Measurements from ENCODE around the gene CYTH2. TPM values are rescaled to one million over a fixed set of nuclear protein-coding genes. Genes with fewer than 3 reads are reported as not detected.

CYTH2 gene
- total RNA-seq, 1 donor from 2014 or later, result 248 TPM

GRCh38 chr19:48446579-48446978 is 22.6 kb upstream of the CYTH2 start:
- H3K27ac Mint-ChIP-seq, result peak overlapping the region; percentile 96
- H3K36me3 Mint-ChIP-seq (ENCODE audit: insufficient read depth), result peaks cover 11% of the 10 kb centered on the region
- no peaks in the 10 kb centered on the region for H3K27me3 Mint-ChIP-seq
- H3K9me3 Mint-ChIP-seq (ENCODE audit: low read depth), result no peaks in the 10 kb centered on the region
- no peak for TF ChIP-seq CTCF (IDR thresholded peaks at IDR 0.05; ENCODE audit: unreplicated experiment)
- no peak for DNase-seq (ENCODE audit: low spot score, unreplicated experiment)
- H3K4me3 Mint-ChIP-seq (ENCODE audit: low read depth), result peak overlapping the region; percentile 94
- H3K4me1 Mint-ChIP-seq (ENCODE audit: low read depth), result peaks cover 13% of the 10 kb centered on the region

GRCh38 chr19:48448563-48448962 is 20.6 kb upstream of the CYTH2 start:
- no peaks in the 10 kb centered on the region for H3K9me3 Mint-ChIP-seq (ENCODE audit: low read depth)
- peaks cover 13% of the 10 kb centered on the region for H3K4me1 Mint-ChIP-seq (ENCODE audit: low read depth)
- no peak overlapping the region for H3K4me3 Mint-ChIP-seq (ENCODE audit: low read depth)
- TF ChIP-seq CTCF (IDR thresholded peaks at IDR 0.05; ENCODE audit: unreplicated experiment), result no peak
- DNase-seq (ENCODE audit: low spot score, unreplicated experiment), result no peak
- no peaks in the 10 kb centered on the region for H3K27me3 Mint-ChIP-seq
- H3K27ac Mint-ChIP-seq, result no peak overlapping the region
- H3K36me3 Mint-ChIP-seq (ENCODE audit: insufficient read depth), result peaks cover 12% of the 10 kb centered on the region

- TF ChIP-seq CTCF (IDR thresholded peaks at IDR 0.05; ENCODE audit: unreplicated experiment), result no peak
- no peaks in the 10 kb centered on the region for H3K27me3 Mint-ChIP-seq
Measured at GRCh38 chr19:48450441-48450840, 18.7 kb upstream of the CYTH2 start.

GRCh38 chr19:48450863-48451262 is 18.3 kb upstream of the CYTH2 start:
- Mint-ChIP-seq H3K27me3 (no peaks in the 10 kb centered on the region), H3K27ac (no peak overlapping the region), H3K9me3 (ENCODE audit: low read depth) (no peaks in the 10 kb centered on the region), H3K4me3 (ENCODE audit: low read depth) (no peak overlapping the region), H3K4me1 (ENCODE audit: low read depth) (peaks cover 4% of the 10 kb centered on the region), H3K36me3 (ENCODE audit: insufficient read depth) (peaks cover 14% of the 10 kb centered on the region)
- TF ChIP-seq CTCF (IDR thresholded peaks at IDR 0.05; ENCODE audit: unreplicated experiment), result no peak
- DNase-seq (ENCODE audit: low spot score, unreplicated experiment), result no peak

More at GRCh38 chr19:48450441-48450840, 18.7 kb upstream of the CYTH2 start:
- H3K4me3 Mint-ChIP-seq (ENCODE audit: low read depth), result no peak overlapping the region
- H3K4me1 Mint-ChIP-seq (ENCODE audit: low read depth), result peaks cover 4% of the 10 kb centered on the region
- H3K9me3 Mint-ChIP-seq (ENCODE audit: low read depth), result no peaks in the 10 kb centered on the region
- H3K36me3 Mint-ChIP-seq (ENCODE audit: insufficient read depth), result peaks cover 14% of the 10 kb centered on the region
- H3K27ac Mint-ChIP-seq, result no peak overlapping the region
- DNase-seq (ENCODE audit: low spot score, unreplicated experiment), result no peak

GRCh38 chr19:48451624-48452023 is 17.5 kb upstream of the CYTH2 start:
- H3K4me1 Mint-ChIP-seq (ENCODE audit: low read depth), result no peaks in the 10 kb centered on the region
- no peak overlapping the region for H3K27ac Mint-ChIP-seq

More at GRCh38 chr19:48451624-48452023, 17.5 kb upstream of the CYTH2 start:
- Mint-ChIP-seq H3K9me3 (ENCODE audit: low read depth) (no peaks in the 10 kb centered on the region), H3K4me3 (ENCODE audit: low read depth) (no peak overlapping the region), H3K36me3 (ENCODE audit: insufficient read depth) (peaks cover 14% of the 10 kb centered on the region), H3K27me3 (no peaks in the 10 kb centered on the region)
- no peak for DNase-seq (ENCODE audit: low spot score, unreplicated experiment)
- TF ChIP-seq CTCF (IDR thresholded peaks at IDR 0.05; ENCODE audit: unreplicated experiment), result no peak
